ENCODE results near the gene GPD2. TPM values are rescaled to one million over a fixed set of nuclear protein-coding genes. Genes with fewer than 3 reads are reported as not detected.

GPD2 gene
- total RNA-seq, 1 donor from 2014 or later = 19.1 TPM

- Histone ChIP-seq H3K27me3 (ENCODE audit: control insufficient read depth, insufficient read depth, low read length) (no peaks in the 10 kb centered on the region), H3K4me3 (ENCODE audit: low read depth, low read length) (peak overlapping the region; percentile 75), H3K36me3 (ENCODE audit: control insufficient read depth, insufficient read depth, low read length) (no peaks in the 10 kb centered on the region)
- no peak for TF ChIP-seq CTCF (IDR thresholded peaks at IDR 0.05; ENCODE audit: insufficient read depth, low read length, poor library complexity, severe bottlenecking)
- DNase-seq (ENCODE audit: low read depth) = no peak
Measured at GRCh38 chr2:156399224-156399949, 36.8 kb upstream of the GPD2 start.

GRCh38 chr2:156399950-156400705, 36.1 kb upstream of the GPD2 start:
- TF ChIP-seq CTCF (IDR thresholded peaks at IDR 0.05; ENCODE audit: insufficient read depth, low read length, poor library complexity, severe bottlenecking) = no peak
- no peaks in the 10 kb centered on the region for H3K36me3 ChIP-seq (ENCODE audit: control insufficient read depth, insufficient read depth, low read length)
- H3K4me3 ChIP-seq (ENCODE audit: low read depth, low read length) = peak overlapping the region; percentile 75
- H3K27me3 ChIP-seq (ENCODE audit: control insufficient read depth, insufficient read depth, low read length) = no peaks in the 10 kb centered on the region
- no peak for DNase-seq (ENCODE audit: low read depth)

GRCh38 chr2:156400706-156401678, 35.2 kb upstream of the GPD2 start:
- TF ChIP-seq CTCF (IDR thresholded peaks at IDR 0.05; ENCODE audit: insufficient read depth, low read length, poor library complexity, severe bottlenecking) = no peak
- DNase-seq (ENCODE audit: low read depth) = no peak
- H3K36me3 ChIP-seq (ENCODE audit: control insufficient read depth, insufficient read depth, low read length) = no peaks in the 10 kb centered on the region
- H3K27me3 ChIP-seq (ENCODE audit: control insufficient read depth, insufficient read depth, low read length) = no peaks in the 10 kb centered on the region
- H3K4me3 ChIP-seq (ENCODE audit: low read depth, low read length) = peak overlapping the region; percentile 75

- DNase-seq (ENCODE audit: low read depth) = no peak
- no peaks in the 10 kb centered on the region for H3K27me3 ChIP-seq (ENCODE audit: control insufficient read depth, insufficient read depth, low read length)
- H3K36me3 ChIP-seq (ENCODE audit: control insufficient read depth, insufficient read depth, low read length) = no peaks in the 10 kb centered on the region
- no peak for TF ChIP-seq CTCF (IDR thresholded peaks at IDR 0.05; ENCODE audit: insufficient read depth, low read length, poor library complexity, severe bottlenecking)
- H3K4me3 ChIP-seq (ENCODE audit: low read depth, low read length) = no peak overlapping the region
Measured at GRCh38 chr2:156401861-156402260, 34.3 kb upstream of the GPD2 start.

GRCh38 chr2:156405586-156405985, 30.6 kb upstream of the GPD2 start:
- no peak for TF ChIP-seq CTCF (IDR thresholded peaks at IDR 0.05; ENCODE audit: insufficient read depth, low read length, poor library complexity, severe bottlenecking)
- no peaks in the 10 kb centered on the region for H3K36me3 ChIP-seq (ENCODE audit: control insufficient read depth, insufficient read depth, low read length)

More at GRCh38 chr2:156405586-156405985, 30.6 kb upstream of the GPD2 start:
- no peak overlapping the region for H3K4me3 ChIP-seq (ENCODE audit: low read depth, low read length)
- DNase-seq (ENCODE audit: low read depth) = no peak
- no peaks in the 10 kb centered on the region for H3K27me3 ChIP-seq (ENCODE audit: control insufficient read depth, insufficient read depth, low read length)

All from kidney epithelial cell (primary cell).